HEK293T (cell line): Measurements from ENCODE around the gene RPS19.

Experiments used
- CTCF ChIA-PET: fragments of 350-600 bp; formaldehyde crosslinking; extraction: SDS; loops from one replicate; lab custom pipeline; 2021; ENCODE audit warnings: antibody characterized with exemption, inconsistent platforms; lab: Yijun Ruan, JAX
- POLR2A ChIA-PET: fragments of 350-600 bp; formaldehyde crosslinking; extraction: SDS; loops from one replicate; lab custom pipeline; 2020; ENCODE audit warnings: antibody characterized with exemption, inconsistent platforms; lab: Yijun Ruan, JAX
- DNase-seq: peaks from one replicate; pipeline ENCODE4 v3.0.0; 2012; ENCODE audit warnings: mixed read lengths; ENCODE audit errors: extremely low spot score
- ARNT ChIP-seq: fragments of 450-650 bp; IDR thresholded peaks from 2 replicates; pipeline ENCODE4 v1.6.1; 2017; ENCODE audit warnings: mild to moderate bottlenecking
- BHLHE40 ChIP-seq: fragments of 450-650 bp; IDR thresholded peaks from 2 replicates; pipeline ENCODE4 v1.6.1; 2016; ENCODE audit warnings: mild to moderate bottlenecking, moderate library complexity, borderline replicate concordance
- CTBP1 ChIP-seq: fragments of 450-650 bp; IDR thresholded peaks from 2 replicates; pipeline ENCODE4 v1.6.1; 2016; ENCODE audit warnings: borderline replicate concordance
- ELF4 ChIP-seq: fragments of 450-650 bp; IDR thresholded peaks from 2 replicates; pipeline ENCODE4 v1.6.1; 2017; ENCODE audit warnings: antibody characterized with exemption
- FOXA1 ChIP-seq: fragments of 450-650 bp; IDR thresholded peaks from 2 replicates; pipeline ENCODE4 v1.6.1; 2016; ENCODE audit warnings: mild to moderate bottlenecking
- FOXK2 ChIP-seq: fragments of 450-650 bp; IDR thresholded peaks from 2 replicates; pipeline ENCODE4 v1.6.1; 2016; ENCODE audit warnings: mild to moderate bottlenecking
- FOXM1 ChIP-seq: fragments of 450-650 bp; IDR thresholded peaks from 2 replicates; pipeline ENCODE4 v1.6.1; 2017; ENCODE audit warnings: mild to moderate bottlenecking, borderline replicate concordance
- HDGF ChIP-seq: fragments of 450-650 bp; IDR thresholded peaks from 2 replicates; pipeline ENCODE4 v1.6.1; 2017; ENCODE audit warnings: antibody characterized with exemption, borderline replicate concordance
- L3MBTL2 ChIP-seq: fragments of 450-650 bp; conservative IDR thresholded peaks from 2 replicates; pipeline ENCODE4 v1.6.1; 2016; ENCODE audit warnings: mild to moderate bottlenecking
- LEF1 ChIP-seq: fragments of 450-650 bp; IDR thresholded peaks from 2 replicates; pipeline ENCODE4 v1.6.1; 2017; ENCODE audit warnings: mild to moderate bottlenecking, borderline replicate concordance
- NFRKB ChIP-seq: fragments of 450-650 bp; IDR thresholded peaks from 2 replicates; pipeline ENCODE4 v1.6.1; 2016; ENCODE audit warnings: mild to moderate bottlenecking, moderate library complexity
- SP1 ChIP-seq: fragments of 450-650 bp; IDR thresholded peaks from 2 replicates; pipeline ENCODE4 v1.6.1; 2017
- SUZ12 ChIP-seq: fragments of 450-650 bp; IDR thresholded peaks from 2 replicates; pipeline ENCODE4 v1.6.1; 2016; ENCODE audit warnings: mild to moderate bottlenecking
- TARDBP ChIP-seq: fragments of 450-650 bp; IDR thresholded peaks from 2 replicates; pipeline ENCODE4 v1.6.1; 2016
- ZNF384 ChIP-seq: fragments of 450-650 bp; IDR thresholded peaks from 2 replicates; pipeline ENCODE4 v1.6.1; 2016
- TF ChIP-seq, protein P1 (sequence below): fragments of 450-650 bp; IDR thresholded peaks from 2 replicates; pipeline ENCODE4 v1.6.1; 2016

RPS19 gene

DNA sequence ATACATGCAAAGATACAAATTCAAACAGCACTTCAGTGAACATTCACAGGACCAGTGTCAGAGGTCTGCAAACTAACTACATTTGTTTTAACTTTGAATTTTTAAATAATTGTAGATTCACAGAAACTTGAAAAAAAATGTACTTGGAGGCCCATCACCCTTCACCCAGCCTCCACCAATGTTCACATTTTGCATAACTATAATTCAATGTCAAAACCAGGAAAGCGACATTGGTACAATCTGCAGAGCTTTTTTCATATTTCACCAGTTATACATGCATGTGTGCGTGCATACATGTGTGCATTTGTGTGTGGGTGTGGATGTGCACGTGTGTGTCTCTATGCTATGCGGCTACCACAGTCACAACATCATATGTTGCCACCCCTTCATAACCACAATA is 44.8 kb upstream of the RPS19 start:
- TF ChIP-seq TARDBP (no peak), LEF1 (no peak), FOXK2 (no peak), NFRKB (no peak), ARNT (no peak), FOXA1 (no peak), L3MBTL2 (no peak), HDGF (no peak), SP1 (no peak), ZNF384 (no peak), BHLHE40 (no peak), ELF4 (no peak), CTBP1 (no peak), FOXM1 (no peak), SUZ12 (no peak)
- TF ChIP-seq, protein P1, sequence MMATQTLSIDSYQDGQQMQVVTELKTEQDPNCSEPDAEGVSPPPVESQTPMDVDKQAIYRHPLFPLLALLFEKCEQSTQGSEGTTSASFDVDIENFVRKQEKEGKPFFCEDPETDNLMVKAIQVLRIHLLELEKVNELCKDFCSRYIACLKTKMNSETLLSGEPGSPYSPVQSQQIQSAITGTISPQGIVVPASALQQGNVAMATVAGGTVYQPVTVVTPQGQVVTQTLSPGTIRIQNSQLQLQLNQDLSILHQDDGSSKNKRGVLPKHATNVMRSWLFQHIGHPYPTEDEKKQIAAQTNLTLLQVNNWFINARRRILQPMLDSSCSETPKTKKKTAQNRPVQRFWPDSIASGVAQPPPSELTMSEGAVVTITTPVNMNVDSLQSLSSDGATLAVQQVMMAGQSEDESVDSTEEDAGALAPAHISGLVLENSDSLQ, result no peak
- POLR2A ChIA-PET, result no interaction called here
- CTCF ChIA-PET, result interaction anchor here (0.6 kb wide), 1 partner anchor 263 kb away, joined by 3 read pairs; no protein-coding TSS in a partner anchor
- DNase-seq, result no peak

DNA sequence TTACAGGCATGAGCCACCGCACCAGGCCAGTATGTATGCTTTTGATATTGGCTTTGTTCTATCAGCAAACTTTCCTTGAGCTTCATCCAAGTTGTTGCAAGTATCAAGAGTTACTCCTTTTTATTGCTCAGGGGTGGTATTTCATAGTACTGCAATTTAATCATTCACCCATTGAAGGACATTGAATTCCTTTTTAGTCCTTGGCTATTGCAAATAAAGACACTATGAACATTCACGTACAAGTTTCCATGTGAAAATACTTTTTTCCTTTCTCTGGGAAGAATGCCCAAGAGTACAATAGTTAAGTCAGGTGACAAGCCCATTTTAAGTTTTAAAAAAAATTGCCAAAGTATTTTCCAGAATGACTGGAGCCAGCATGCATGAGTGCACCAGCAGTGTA is 43.3 kb upstream of the RPS19 start:
- ChIA-PET CTCF (interaction anchor here (0.6 to 1.1 kb wide), 4 partner anchors 22 to 110 kb away, joined by 3 to 5 read pairs (median 4); no protein-coding TSS in a partner anchor), POLR2A (no interaction called here)
- no peak for DNase-seq
- no peak for TF ChIP-seq CTBP1
- TF ChIP-seq NFRKB, result no peak
- no peak for TF ChIP-seq FOXM1
- TF ChIP-seq SP1, result no peak
- no peak for TF ChIP-seq FOXK2
- no peak for TF ChIP-seq SUZ12
- no peak for TF ChIP-seq BHLHE40
- no peak for TF ChIP-seq ELF4
- TF ChIP-seq, protein P1, result no peak
- no peak for TF ChIP-seq L3MBTL2

DNA sequence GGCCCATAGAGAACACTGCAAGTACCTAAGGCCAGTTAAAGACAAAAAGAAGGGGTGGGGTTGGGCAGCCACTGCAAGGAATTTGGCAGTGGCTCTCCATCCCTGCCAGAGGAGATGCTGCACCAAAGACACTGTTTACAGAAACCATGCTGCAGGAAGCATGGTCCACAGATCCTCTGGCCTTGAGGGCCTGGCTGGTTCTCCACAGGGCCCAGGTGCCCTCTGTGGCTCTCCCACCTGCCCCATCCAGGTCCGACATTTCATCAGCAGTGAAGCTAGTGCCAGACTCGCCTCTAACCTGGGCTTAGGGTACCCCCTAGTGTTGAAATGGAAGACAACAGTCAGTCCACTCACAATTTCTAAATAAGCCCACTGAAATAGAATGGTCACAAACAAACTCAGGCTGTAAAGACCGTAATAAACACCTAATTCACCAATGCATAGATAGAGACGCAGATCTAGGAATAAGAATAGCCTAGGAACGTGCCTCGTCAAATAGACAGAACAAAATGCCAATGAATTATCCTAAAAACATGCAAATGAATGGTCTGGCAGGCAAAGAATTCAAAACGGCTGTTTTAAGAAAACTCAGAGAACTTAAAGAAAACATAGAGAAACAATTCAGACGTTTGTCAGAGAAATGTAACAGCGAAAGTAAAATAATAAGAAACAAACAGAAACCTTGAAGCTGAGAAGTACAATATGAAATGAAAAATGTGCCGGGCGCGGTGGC is 38.9 kb upstream of the RPS19 start:
- POLR2A ChIA-PET, result no interaction called here
- TF ChIP-seq BHLHE40, result no peak
- TF ChIP-seq SUZ12, result no peak
- no peak for TF ChIP-seq FOXA1
- no peak for TF ChIP-seq ZNF384
- TF ChIP-seq LEF1, result no peak
- no peak for TF ChIP-seq SP1
- TF ChIP-seq HDGF, result no peak
- no peak for TF ChIP-seq ELF4
- no peak for TF ChIP-seq FOXM1
- no peak for TF ChIP-seq NFRKB
- no peak for TF ChIP-seq ARNT
- TF ChIP-seq CTBP1, result no peak
- TF ChIP-seq TARDBP, result no peak
- TF ChIP-seq FOXK2, result no peak
- no peak for TF ChIP-seq L3MBTL2
- TF ChIP-seq, protein P1, result no peak
- peak; percentile 78 for DNase-seq
- CTCF ChIA-PET, result interaction anchor here (0.6 to 1.9 kb wide), 6 partner anchors 12 to 1061 kb away, joined by 3 to 14 read pairs (median 10); no protein-coding TSS in a partner anchor

DNA sequence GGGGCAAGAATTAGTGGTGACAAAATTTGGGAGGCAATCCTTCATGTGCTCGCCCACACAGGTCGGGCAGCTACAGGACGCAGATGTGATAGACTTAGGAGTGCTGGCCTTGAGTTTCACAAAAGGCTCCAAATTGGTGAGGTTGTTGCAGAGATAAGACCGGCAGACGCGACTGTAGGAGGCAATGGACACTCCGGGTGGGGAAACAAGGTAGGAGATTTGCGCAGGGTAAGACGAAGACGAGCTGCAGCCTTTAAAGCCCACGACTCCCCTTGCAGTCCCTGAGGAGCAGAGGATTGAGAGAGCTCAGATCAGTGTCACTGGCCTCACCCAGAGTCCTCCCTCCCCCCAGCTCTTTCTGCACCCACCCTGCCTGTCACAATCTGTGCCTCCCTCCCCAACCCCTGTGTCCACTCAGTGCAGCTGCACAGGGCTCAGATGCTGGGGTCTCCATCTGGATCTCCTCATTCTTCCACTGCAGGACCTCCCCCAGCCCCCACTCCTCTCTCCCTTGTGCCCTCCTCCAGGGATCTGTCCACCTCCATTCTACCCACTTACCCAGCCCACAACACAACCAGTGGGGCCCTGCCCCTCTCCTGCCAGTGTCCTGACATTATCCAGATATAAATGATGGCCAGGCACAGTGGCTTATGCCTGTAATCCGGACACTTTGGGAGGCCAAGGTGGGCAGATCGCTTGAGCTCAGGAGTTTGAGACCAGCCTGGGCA is 21.9 kb upstream of the RPS19 start:
- TF ChIP-seq SP1 (no peak), TARDBP (no peak), ARNT (no peak), NFRKB (no peak), FOXM1 (no peak), BHLHE40 (no peak), ZNF384 (no peak), ELF4 (no peak), FOXK2 (no peak), CTBP1 (no peak), FOXA1 (no peak), L3MBTL2 (no peak)
- DNase-seq, result no peak
- CTCF ChIA-PET, result interaction anchor here (0.7 kb wide), 1 partner anchor 43 kb away, joined by 4 read pairs; no protein-coding TSS in a partner anchor
- POLR2A ChIA-PET, result interaction anchor here (0.9 kb wide), 1 partner anchor 22 kb away, joined by 4 read pairs; the partner anchor contains the start of gene RPS19

DNA sequence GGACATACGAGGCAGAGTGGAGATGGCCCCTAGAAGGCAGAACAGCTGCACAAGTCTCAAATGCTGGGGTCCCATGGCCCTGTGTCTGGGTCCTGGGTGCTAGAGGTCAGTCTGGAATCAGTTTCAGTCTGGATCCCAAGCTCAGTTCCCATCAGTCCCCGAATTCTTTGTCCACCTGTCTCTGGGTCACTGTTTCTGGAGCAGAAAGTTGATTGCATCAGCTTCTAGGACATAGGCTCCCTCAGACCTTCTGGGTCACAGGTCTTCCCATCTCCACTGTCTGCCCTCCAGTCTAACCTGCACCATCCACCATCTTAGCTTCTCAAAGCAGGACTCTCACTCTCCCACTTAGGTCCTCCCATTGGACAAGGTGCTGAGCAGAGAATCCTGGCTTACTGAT is 20.8 kb upstream of the RPS19 start:
- ChIA-PET CTCF (no interaction called here), POLR2A (interaction anchor here (1.3 kb wide), 1 partner anchor 21 kb away, joined by 7 read pairs; the partner anchor contains the start of gene RPS19)
- DNase-seq, result no peak
- TF ChIP-seq L3MBTL2 (no peak), NFRKB (no peak), SUZ12 (no peak), FOXK2 (no peak), TARDBP (no peak)
- TF ChIP-seq, protein P1, result no peak
